Mucosa of stomach (tissue), 1 donor: Measurements from ENCODE around the gene EXOC3L1.

Experiments
- H3K27me3 ChIP-seq: one replicate; pipeline ENCODE4 v1.7.0; 2013; ENCODE audit warnings: mild to moderate bottlenecking, low read length; ENCODE audit not compliant: control insufficient read depth, insufficient read depth
- H3K36me3 ChIP-seq: one replicate; pipeline ENCODE4 v1.7.0; 2013; ENCODE audit warnings: low read length; ENCODE audit not compliant: control insufficient read depth, insufficient read depth
- H3K4me1 ChIP-seq: one replicate; pipeline ENCODE4 v1.7.0; 2013; ENCODE audit warnings: mild to moderate bottlenecking, low read length; ENCODE audit not compliant: control insufficient read depth, insufficient read depth
- H3K4me3 ChIP-seq: one replicate; pipeline ENCODE4 v1.7.0; 2013; ENCODE audit warnings: low read length
- H3K9ac ChIP-seq: one replicate; pipeline ENCODE4 v1.7.0; 2013; ENCODE audit warnings: mild to moderate bottlenecking, low read length, moderate library complexity
- H3K9me3 ChIP-seq: one replicate; pipeline ENCODE4 v1.7.0; 2013; ENCODE audit warnings: mild to moderate bottlenecking, low read length, moderate library complexity; ENCODE audit not compliant: control insufficient read depth
- donor health status: Pancreatic carcinoma.

Gene EXOC3L1

GRCh38 chr16:67229906-67230808, 40.2 kb upstream of the EXOC3L1 start:
- H3K9ac ChIP-seq: no peak overlapping the region
- no peaks in the 10 kb centered on the region for H3K9me3 ChIP-seq
- H3K36me3 ChIP-seq: peaks cover 9% of the 10 kb centered on the region
- H3K4me3 ChIP-seq: no peak overlapping the region
- no peaks in the 10 kb centered on the region for H3K27me3 ChIP-seq
- H3K4me1 ChIP-seq: peaks cover 12% of the 10 kb centered on the region

GRCh38 chr16:67228905-67229304, 39.0 kb upstream of the EXOC3L1 start:
- Histone ChIP-seq H3K36me3 (peaks cover 9% of the 10 kb centered on the region), H3K9me3 (no peaks in the 10 kb centered on the region), H3K4me3 (no peak overlapping the region), H3K4me1 (peaks cover 20% of the 10 kb centered on the region), H3K27me3 (no peaks in the 10 kb centered on the region), H3K9ac (no peak overlapping the region)

- Histone ChIP-seq H3K4me3 (peak overlapping the region; percentile 93), H3K9ac (peak overlapping the region; percentile 82), H3K9me3 (no peaks in the 10 kb centered on the region), H3K27me3 (no peaks in the 10 kb centered on the region), H3K4me1 (peaks cover 24% of the 10 kb centered on the region), H3K36me3 (peaks cover 9% of the 10 kb centered on the region)
Observed at GRCh38 chr16:67228034-67228785, 38.3 kb upstream of the EXOC3L1 start.

GRCh38 chr16:67227567-67227921, 37.6 kb upstream of the EXOC3L1 start:
- Histone ChIP-seq H3K4me1 (peaks cover 24% of the 10 kb centered on the region), H3K36me3 (peaks cover 9% of the 10 kb centered on the region), H3K9ac (peak overlapping the region; percentile 82), H3K4me3 (peak overlapping the region; percentile 93), H3K27me3 (no peaks in the 10 kb centered on the region), H3K9me3 (no peaks in the 10 kb centered on the region)

DNA sequence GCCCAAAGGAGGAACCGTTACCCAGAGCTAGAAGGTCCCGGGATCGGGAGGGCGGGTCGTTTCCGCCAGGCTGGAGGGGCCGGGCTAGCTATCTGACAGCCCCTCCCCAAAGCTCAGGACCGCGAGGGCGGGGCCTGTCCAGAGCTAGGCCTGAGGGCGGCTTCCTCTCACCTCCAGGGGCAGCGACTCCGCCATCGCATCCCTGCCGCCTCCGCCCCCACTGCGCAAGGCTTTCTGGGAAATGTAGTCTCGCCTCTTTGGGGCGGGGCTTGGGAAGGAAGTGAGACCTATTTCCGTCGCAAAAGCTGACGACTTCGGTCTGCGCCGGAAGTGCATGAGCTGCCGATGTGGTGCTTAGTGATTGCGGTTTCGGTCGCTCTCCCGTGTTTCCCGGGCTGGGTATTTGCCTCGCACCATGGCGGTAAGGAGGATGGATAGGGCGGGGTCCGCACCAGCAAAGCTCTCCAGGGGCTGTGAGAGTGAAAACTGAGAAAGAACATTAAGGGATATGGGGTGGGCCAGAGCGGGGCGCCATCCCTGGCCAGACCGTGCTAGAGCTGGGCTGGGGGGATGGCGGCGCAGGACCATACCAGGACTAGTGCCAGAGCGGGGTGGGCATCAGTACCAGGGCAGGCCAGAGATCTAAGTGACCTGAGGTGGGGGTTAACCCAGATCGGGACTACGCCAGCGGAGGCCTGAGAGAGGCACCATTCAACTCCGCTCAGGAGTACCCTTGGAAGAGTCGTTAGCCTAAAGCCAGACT, 37.0 kb upstream of the EXOC3L1 start, which contains the start of gene TMEM208:
Gene TMEM208, plus strand, starts transcription at position 327 of the 763 bp plus-strand sequence. Its CDS starts 89 bp downstream, at position 416.
- Histone ChIP-seq H3K9ac (peak within 1 kb of the TSS; percentile 82), H3K27me3 (no peaks in the 10 kb centered on the region), H3K36me3 (peaks cover 9% of the 10 kb centered on the region), H3K9me3 (no peaks in the 10 kb centered on the region), H3K4me3 (peak within 1 kb of the TSS; percentile 93), H3K4me1 (peaks cover 24% of the 10 kb centered on the region)

DNA sequence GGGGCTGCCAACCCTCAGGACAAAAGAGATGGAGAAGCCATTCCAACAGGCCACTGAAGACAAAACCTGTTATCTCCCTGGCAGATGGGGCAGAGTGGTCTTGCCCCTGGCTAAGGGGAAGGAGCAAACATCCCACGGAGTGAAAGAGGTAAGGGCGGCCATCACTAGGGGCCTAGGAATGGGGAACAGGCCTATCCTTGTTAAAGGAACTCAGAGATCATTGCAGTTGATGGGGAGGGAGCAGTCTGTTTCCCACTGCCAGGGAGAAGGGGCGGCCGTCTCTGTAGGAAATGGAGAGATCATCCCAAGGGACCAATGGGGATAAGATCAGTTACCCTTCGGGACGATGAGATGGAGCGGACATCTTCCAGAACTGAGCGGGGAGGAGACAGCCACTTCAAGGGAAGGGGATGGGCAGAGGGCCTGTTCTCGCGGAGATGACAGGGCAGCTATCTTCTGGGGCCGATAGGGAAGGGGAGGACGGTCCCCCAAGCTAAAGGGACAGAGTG, 36.4 kb upstream of the EXOC3L1 start:
- H3K36me3 ChIP-seq: peaks cover 3% of the 10 kb centered on the region
- peak overlapping the region; percentile 82 for H3K9ac ChIP-seq
- peak overlapping the region; percentile 93 for H3K4me3 ChIP-seq
- H3K27me3 ChIP-seq: no peaks in the 10 kb centered on the region
- H3K9me3 ChIP-seq: no peaks in the 10 kb centered on the region
- peaks cover 24% of the 10 kb centered on the region for H3K4me1 ChIP-seq

- H3K36me3 ChIP-seq: no peaks in the 10 kb centered on the region
- no peak overlapping the region for H3K4me3 ChIP-seq
- peaks cover 24% of the 10 kb centered on the region for H3K4me1 ChIP-seq
- no peak overlapping the region for H3K9ac ChIP-seq
- H3K27me3 ChIP-seq: no peaks in the 10 kb centered on the region
- H3K9me3 ChIP-seq: no peaks in the 10 kb centered on the region
Observed at GRCh38 chr16:67223992-67224391, 34.1 kb upstream of the EXOC3L1 start.

- H3K4me3 ChIP-seq: no peak overlapping the region
Observed at GRCh38 chr16:67216612-67217490, 26.9 kb upstream of the EXOC3L1 start.

DNA sequence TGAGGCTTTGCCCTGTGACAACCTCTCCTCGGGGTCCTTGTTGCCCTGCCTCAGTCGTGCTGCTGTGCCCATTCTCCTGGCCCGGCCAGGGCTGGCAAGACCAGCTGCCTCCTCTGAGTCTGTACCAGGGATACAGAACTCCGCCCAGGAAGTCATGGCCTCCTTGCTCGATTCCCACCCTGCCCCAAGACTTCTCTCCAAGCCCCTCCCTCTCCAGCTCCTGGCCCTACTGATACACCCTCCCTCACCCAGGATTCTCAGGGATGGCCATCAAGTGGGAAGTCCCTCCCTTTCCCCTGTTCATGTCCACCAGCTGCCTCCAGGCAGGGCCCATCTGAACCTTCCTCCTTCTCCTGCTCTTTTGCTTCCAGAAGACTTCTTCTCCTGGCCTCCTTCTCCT, 25.8 kb upstream of the EXOC3L1 start:
- Histone ChIP-seq H3K4me1 (peaks cover 14% of the 10 kb centered on the region), H3K27me3 (no peaks in the 10 kb centered on the region), H3K9ac (no peak overlapping the region), H3K4me3 (no peak overlapping the region), H3K36me3 (no peaks in the 10 kb centered on the region), H3K9me3 (no peaks in the 10 kb centered on the region)

More at GRCh38 chr16:67216612-67217490, 26.9 kb upstream of the EXOC3L1 start:
- no peaks in the 10 kb centered on the region for H3K9me3 ChIP-seq
- H3K9ac ChIP-seq: no peak overlapping the region
- H3K4me1 ChIP-seq: peaks cover 14% of the 10 kb centered on the region
- no peaks in the 10 kb centered on the region for H3K36me3 ChIP-seq
- H3K27me3 ChIP-seq: no peaks in the 10 kb centered on the region

DNA sequence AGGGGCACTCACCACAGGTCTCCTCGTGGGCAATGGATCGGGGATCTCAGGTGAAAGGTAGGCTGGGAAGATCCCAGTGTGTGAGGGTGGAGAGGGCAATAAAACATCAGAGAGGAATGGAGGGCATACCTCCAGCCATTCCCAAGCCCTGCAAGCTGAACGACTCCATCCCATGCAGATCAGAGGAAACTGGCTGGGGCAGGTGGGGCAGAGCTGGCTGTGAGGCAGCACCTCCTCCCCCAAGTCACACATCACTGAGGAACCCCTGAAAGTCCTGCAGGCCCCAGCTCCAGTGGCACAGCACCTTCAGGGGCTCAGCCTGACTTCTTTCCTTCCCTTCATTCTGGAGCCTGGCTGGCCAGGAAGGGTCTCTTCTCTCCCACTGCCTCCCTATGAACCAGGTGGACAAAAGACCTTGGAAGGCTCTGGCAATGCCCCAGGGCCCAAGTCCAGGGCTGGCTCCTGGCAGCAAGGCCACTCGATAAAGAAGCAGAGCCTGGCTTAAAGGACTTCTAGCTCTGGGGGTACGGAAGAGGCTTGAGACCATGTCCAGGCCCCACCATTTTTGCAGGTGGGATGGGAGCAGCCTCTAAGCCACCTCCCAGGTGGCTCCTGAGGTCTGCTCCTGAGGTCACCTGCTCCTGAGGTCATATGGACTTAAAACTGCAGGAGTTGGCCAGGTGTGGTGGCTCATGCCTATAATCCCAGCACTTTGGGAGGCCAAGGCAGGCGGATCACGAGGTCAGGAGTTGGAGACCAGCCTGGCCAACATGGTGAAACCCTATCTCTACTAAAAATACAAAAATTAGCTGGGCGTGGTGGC, 23.5 kb upstream of the EXOC3L1 start:
- H3K9me3 ChIP-seq: no peaks in the 10 kb centered on the region

More for the DNA sequence above, 23.5 kb upstream of the EXOC3L1 start:
- Histone ChIP-seq H3K4me3 (no peak overlapping the region), H3K9ac (no peak overlapping the region), H3K4me1 (peaks cover 14% of the 10 kb centered on the region), H3K36me3 (no peaks in the 10 kb centered on the region), H3K27me3 (no peaks in the 10 kb centered on the region)
